ENCODE results near the gene LIMA1. TPM values are rescaled to one million over a fixed set of nuclear protein-coding genes. Genes with fewer than 3 reads are reported as not detected.

LIMA1 gene
- total and polyA plus RNA-seq, 9 of the 15 experiments (the other 6 are each of a cell fraction or from before 2014, with no cell fraction given): 20.2 to 37.8 (median 27.3) TPM

DNA sequence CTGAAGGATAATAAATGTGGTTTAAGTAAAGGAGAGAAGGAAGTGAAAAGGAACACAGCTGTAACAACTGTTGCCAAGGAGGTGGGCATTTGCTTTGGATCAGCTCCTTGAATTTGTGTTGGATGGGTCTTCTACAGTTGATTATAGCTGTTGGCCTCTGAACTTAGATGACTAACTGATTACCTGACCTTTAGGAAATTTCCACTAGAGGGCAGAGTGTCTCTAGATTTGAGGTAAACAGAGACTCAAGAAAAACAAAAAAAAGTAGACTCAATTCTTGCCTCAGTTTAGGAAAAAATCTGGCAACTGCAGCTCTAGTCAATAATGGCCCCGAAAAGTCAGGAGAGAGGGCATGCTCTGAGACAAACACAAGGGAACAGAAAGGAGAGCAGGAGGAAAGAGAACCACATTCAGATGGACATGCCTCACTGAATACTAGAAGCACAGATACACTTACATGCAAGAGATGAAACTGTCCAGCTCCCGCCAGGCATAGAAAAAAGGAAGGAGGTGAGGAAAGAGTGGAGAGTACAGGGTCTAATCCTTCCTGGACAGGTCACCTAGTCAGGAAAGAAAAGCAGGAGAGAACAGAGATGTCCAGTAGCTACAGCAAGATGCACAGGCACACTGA, 150.7 kb downstream of the LIMA1 start (continued):
- TF ChIP-seq MIER1 (IDR thresholded peaks at IDR 0.05; ENCODE audit: low read depth): no peak
- TF ChIP-seq, protein P1, sequence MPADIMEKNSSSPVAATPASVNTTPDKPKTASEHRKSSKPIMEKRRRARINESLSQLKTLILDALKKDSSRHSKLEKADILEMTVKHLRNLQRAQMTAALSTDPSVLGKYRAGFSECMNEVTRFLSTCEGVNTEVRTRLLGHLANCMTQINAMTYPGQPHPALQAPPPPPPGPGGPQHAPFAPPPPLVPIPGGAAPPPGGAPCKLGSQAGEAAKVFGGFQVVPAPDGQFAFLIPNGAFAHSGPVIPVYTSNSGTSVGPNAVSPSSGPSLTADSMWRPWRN (IDR thresholded peaks at IDR 0.05; ENCODE audit: low read depth): no peak
- TF ChIP-seq, protein P2, sequence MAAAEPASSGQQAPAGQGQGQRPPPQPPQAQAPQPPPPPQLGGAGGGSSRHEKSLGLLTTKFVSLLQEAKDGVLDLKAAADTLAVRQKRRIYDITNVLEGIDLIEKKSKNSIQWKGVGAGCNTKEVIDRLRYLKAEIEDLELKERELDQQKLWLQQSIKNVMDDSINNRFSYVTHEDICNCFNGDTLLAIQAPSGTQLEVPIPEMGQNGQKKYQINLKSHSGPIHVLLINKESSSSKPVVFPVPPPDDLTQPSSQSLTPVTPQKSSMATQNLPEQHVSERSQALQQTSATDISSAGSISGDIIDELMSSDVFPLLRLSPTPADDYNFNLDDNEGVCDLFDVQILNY (CRISPR knock-in tag; IDR thresholded peaks at IDR 0.05): no peak

DNA sequence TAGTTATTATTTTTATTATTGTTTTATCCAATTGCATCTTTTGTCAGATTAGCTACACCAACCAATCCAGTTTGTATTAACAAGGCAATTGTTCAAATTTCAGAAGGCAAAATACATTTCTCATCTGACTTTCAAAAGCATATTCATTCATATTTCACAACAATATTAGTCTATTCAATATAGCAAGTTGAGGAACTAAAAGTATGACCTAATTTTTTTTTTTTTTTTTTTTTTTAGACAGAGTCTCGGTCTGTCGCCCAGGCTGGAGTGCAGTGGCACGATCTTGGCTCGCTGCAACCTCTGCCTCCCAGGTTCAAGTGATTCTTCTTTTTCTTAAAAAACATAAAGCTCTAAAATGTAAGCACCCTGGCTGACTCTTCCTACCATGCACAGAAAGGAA, 154.0 kb downstream of the LIMA1 start:
- Histone ChIP-seq H3K9ac (ENCODE audit: insufficient read depth in 1 of 2, low read depth in 2 of 2, low read length in 2 of 2) (no peak overlapping the region), H3K36me3 (ENCODE audit: control insufficient read depth, insufficient read depth, low read length) (peaks cover 60% of the 10 kb centered on the region), H2AFZ (ENCODE audit: low read depth, low read length) (no peak overlapping the region), H3K4me2 (ENCODE audit: insufficient read depth, low read length) (no peak overlapping the region), H3K4me1 (replicated peaks in 1 of 2; ENCODE audit: control insufficient read depth in 2 of 2, insufficient read depth in 2 of 2, low read length in 2 of 2) (no peaks in the 10 kb centered on the region), H3K27me3 (ENCODE audit: control insufficient read depth in 2 of 2, insufficient read depth in 2 of 2, low read length in 2 of 2) (no peaks in the 10 kb centered on the region), H3K4me3 (no peak overlapping the region), H3K9me1 (ENCODE audit: control insufficient read depth, insufficient read depth, low read length) (no peaks in the 10 kb centered on the region), H3K9me3 (replicated peaks; ENCODE audit: control insufficient read depth, insufficient read depth, low read depth, low read length) (no peaks in the 10 kb centered on the region), H4K20me1 (replicated peaks; ENCODE audit: control insufficient read depth, insufficient read depth, low read length) (no peaks in the 10 kb centered on the region), H3K79me2 (ENCODE audit: control insufficient read depth, insufficient read depth, low read length) (no peaks in the 10 kb centered on the region), H3K27ac (ENCODE audit: extremely low read depth, low read depth, low read length) (no peak overlapping the region)
- ChIA-PET CTCF (ENCODE audit: low intra/inter-chr PET ratio) (no interaction called here), POLR2A (interaction anchor here (0.5 to 2.5 kb wide), 7 partner anchors 10 to 67 kb away, joined by 3 to 15 read pairs (median 4); partner anchors contain the start of genes CERS5 and COX14)
- FAIRE-seq (no peak), DNase-seq (ENCODE audit: extremely low read depth in 1 of 4, low spot score in 3 of 4) (no peak), ATAC-seq (no peak)
- intact Hi-C loops (cut with micrococcal nuclease): no loop called here
- in situ Hi-C loops (cut with MboI): no loop called here
- no TSS peak for BruUV-seq (replicated peaks)
- WGBS (ENCODE audit: insufficient coverage, low coverage, missing lambda C conversion rate): 100% methylated on average over 4 of the region's 4 CpGs
- TF ChIP-seq, protein P3, sequence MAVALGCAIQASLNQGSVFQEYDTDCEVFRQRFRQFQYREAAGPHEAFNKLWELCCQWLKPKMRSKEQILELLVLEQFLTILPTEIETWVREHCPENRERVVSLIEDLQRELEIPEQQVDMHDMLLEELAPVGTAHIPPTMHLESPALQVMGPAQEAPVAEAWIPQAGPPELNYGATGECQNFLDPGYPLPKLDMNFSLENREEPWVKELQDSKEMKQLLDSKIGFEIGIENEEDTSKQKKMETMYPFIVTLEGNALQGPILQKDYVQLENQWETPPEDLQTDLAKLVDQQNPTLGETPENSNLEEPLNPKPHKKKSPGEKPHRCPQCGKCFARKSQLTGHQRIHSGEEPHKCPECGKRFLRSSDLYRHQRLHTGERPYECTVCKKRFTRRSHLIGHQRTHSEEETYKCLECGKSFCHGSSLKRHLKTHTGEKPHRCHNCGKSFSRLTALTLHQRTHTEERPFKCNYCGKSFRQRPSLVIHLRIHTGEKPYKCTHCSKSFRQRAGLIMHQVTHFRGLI (CRISPR knock-in tag; IDR thresholded peaks at IDR 0.05): no peak
- TF ChIP-seq ELF2 (CRISPR knock-in tag; IDR thresholded peaks at IDR 0.05) (no peak), KAT2B (IDR thresholded peaks at IDR 0.05; ENCODE audit: low read depth, low read length) (no peak), PCBP1 (IDR thresholded peaks at IDR 0.05; ENCODE audit: low read depth, low read length, poor library complexity, severe bottlenecking) (no peak), PRPF4 (IDR thresholded peaks at IDR 0.05; ENCODE audit: insufficient read depth, low read depth, low read length, poor library complexity, severe bottlenecking) (no peak), SP2 (IDR thresholded peaks at IDR 0.05; ENCODE audit: extremely low read depth, low read depth, low read length, poor library complexity, severe bottlenecking) (no peak), THRAP3 (IDR thresholded peaks at IDR 0.05; ENCODE audit: borderline replicate concordance) (no peak), ZNF121 (CRISPR knock-in tag; conservative IDR thresholded peaks at IDR 0.05) (no peak)
- TF ChIP-seq, protein P4, sequence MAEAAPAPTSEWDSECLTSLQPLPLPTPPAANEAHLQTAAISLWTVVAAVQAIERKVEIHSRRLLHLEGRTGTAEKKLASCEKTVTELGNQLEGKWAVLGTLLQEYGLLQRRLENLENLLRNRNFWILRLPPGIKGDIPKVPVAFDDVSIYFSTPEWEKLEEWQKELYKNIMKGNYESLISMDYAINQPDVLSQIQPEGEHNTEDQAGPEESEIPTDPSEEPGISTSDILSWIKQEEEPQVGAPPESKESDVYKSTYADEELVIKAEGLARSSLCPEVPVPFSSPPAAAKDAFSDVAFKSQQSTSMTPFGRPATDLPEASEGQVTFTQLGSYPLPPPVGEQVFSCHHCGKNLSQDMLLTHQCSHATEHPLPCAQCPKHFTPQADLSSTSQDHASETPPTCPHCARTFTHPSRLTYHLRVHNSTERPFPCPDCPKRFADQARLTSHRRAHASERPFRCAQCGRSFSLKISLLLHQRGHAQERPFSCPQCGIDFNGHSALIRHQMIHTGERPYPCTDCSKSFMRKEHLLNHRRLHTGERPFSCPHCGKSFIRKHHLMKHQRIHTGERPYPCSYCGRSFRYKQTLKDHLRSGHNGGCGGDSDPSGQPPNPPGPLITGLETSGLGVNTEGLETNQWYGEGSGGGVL (CRISPR knock-in tag; IDR thresholded peaks at IDR 0.05): no peak
- TF ChIP-seq, protein P5, sequence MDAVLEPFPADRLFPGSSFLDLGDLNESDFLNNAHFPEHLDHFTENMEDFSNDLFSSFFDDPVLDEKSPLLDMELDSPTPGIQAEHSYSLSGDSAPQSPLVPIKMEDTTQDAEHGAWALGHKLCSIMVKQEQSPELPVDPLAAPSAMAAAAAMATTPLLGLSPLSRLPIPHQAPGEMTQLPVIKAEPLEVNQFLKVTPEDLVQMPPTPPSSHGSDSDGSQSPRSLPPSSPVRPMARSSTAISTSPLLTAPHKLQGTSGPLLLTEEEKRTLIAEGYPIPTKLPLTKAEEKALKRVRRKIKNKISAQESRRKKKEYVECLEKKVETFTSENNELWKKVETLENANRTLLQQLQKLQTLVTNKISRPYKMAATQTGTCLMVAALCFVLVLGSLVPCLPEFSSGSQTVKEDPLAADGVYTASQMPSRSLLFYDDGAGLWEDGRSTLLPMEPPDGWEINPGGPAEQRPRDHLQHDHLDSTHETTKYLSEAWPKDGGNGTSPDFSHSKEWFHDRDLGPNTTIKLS (IDR thresholded peaks at IDR 0.05; ENCODE audit: borderline replicate concordance, low read depth): no peak
